OCI-LY1 (cell line): ENCODE data around the gene SNAPC4.
"Not testable (repeated sequence)": the region's sequence is repeated elsewhere in the genome, so short reads cannot be mapped to it uniquely, and the experiment has no call there.

ENCODE experiments used
- H2AFZ ChIP-seq: fragments of 200-600 bp; sonication (generic), shearing (Covaris generic); 2 replicates; pipeline ENCODE4 v1.6.0; 2014; ENCODE audit warnings: antibody characterized with exemption, mild to moderate bottlenecking, low read length
- H3F3A ChIP-seq: fragments of 200-600 bp; sonication (generic), shearing (Covaris generic); 2 replicates; pipeline ENCODE4 v1.6.0; 2014; ENCODE audit warnings: mild to moderate bottlenecking, antibody characterized with exemption, low read length, moderate library complexity; ENCODE audit not compliant: insufficient read depth
- H3K27ac ChIP-seq: fragments of 200-600 bp; sonication (generic); 2 replicates; pipeline ENCODE4 v1.5.1; 2014; ENCODE audit warnings: low read length, mixed run types, mild to moderate bottlenecking, low read depth; ENCODE audit not compliant: poor library complexity, severe bottlenecking
- H3K27me3 ChIP-seq: fragments of 200-600 bp; sonication (generic); 2 replicates; pipeline ENCODE4 v1.6.0; 2014; ENCODE audit warnings: antibody characterized with exemption, mild to moderate bottlenecking, low read length, moderate library complexity; ENCODE audit not compliant: insufficient read depth
- H3K36me3 ChIP-seq: fragments of 200-600 bp; sonication (generic); 2 replicates; pipeline ENCODE4 v1.6.1; 2014; ENCODE audit warnings: mild to moderate bottlenecking, antibody characterized with exemption, low read length, moderate library complexity, mixed read lengths; ENCODE audit not compliant: insufficient read depth
- H3K4me1 ChIP-seq: fragments of 200-600 bp; sonication (generic); 2 replicates; pipeline ENCODE4 v1.5.1; 2014; ENCODE audit warnings: mild to moderate bottlenecking, low read length, moderate library complexity; ENCODE audit not compliant: insufficient read depth, severe bottlenecking
- H3K4me2 ChIP-seq: fragments of 200-600 bp; sonication (generic), shearing (Covaris generic); 2 replicates; pipeline ENCODE4 v1.6.1; 2014; ENCODE audit warnings: low read length
- H3K4me3 ChIP-seq: fragments of 200-600 bp; sonication (generic); 2 replicates; pipeline ENCODE4 v1.5.1; 2014; ENCODE audit warnings: low read length, low read depth, mild to moderate bottlenecking, mixed read lengths; ENCODE audit not compliant: poor library complexity, severe bottlenecking
- H3K79me2 ChIP-seq: fragments of 200-600 bp; shearing (Covaris generic); 2 replicates; pipeline ENCODE4 v1.6.1; 2016; ENCODE audit warnings: mixed run types, low read length, mixed read lengths; ENCODE audit not compliant: insufficient read depth
- H3K9ac ChIP-seq: fragments of 200-600 bp; sonication (generic), shearing (Covaris generic); 2 replicates; pipeline ENCODE4 v1.6.1; 2014; ENCODE audit warnings: mild to moderate bottlenecking, low read length, mixed read lengths
- H3K9me2 ChIP-seq: fragments of 200-600 bp; sonication (generic), shearing (Covaris generic); 2 replicates; pipeline ENCODE4 v1.6.1; 2014; ENCODE audit warnings: low read depth, mild to moderate bottlenecking, low read length, mixed read lengths
- H3K9me3 ChIP-seq: fragments of 200-600 bp; shearing (Covaris generic); 2 replicates; pipeline ENCODE4 v1.6.1; 2014; ENCODE audit warnings: low read length, mixed read lengths
- H4K20me1 ChIP-seq: fragments of 200-600 bp; sonication (generic), shearing (Covaris generic); 2 replicates; pipeline ENCODE4 v1.6.0; 2016; ENCODE audit warnings: mild to moderate bottlenecking, low read length; ENCODE audit not compliant: insufficient read depth
- CTCF ChIP-seq: fragments of 200-600 bp; sonication (generic), shearing (Covaris generic); IDR thresholded peaks from 2 replicates; pipeline ENCODE4 v1.5.1; 2017; ENCODE audit warnings: mild to moderate bottlenecking, antibody characterized with exemption, low read length, moderate library complexity, mixed read lengths
- EZH2 ChIP-seq: fragments of 200-600 bp; sonication (generic), shearing (Covaris generic); IDR thresholded peaks from 2 replicates; pipeline ENCODE4 v1.8.0; 2017; ENCODE audit warnings: borderline replicate concordance, mixed run types, mild to moderate bottlenecking, antibody characterized with exemption, low read length, moderate library complexity, mixed read lengths

The SNAPC4 gene

GRCh38 chr9:136407911-136408310, 7.9 kb upstream of the SNAPC4 start:
- no peak overlapping the region for H3K27ac ChIP-seq
- peaks cover 26% of the 10 kb centered on the region for H3K79me2 ChIP-seq
- no peak overlapping the region for H3K9ac ChIP-seq
- H3K36me3 ChIP-seq: peaks cover 65% of the 10 kb centered on the region
- no peaks in the 10 kb centered on the region for H3K9me3 ChIP-seq
- H3K4me1 ChIP-seq: peaks cover 31% of the 10 kb centered on the region
- no peaks in the 10 kb centered on the region for H4K20me1 ChIP-seq
- H3K4me3 ChIP-seq: no peak overlapping the region
- TF ChIP-seq CTCF (no peak), EZH2 (no peak)
- no peaks in the 10 kb centered on the region for H3K9me2 ChIP-seq
- no peaks in the 10 kb centered on the region for H3K27me3 ChIP-seq
- H3K4me2 ChIP-seq: no peak overlapping the region
- no peak overlapping the region for H2AFZ ChIP-seq
- no peaks in the 10 kb centered on the region for H3F3A ChIP-seq

GRCh38 chr9:136407061-136407460, 7.1 kb upstream of the SNAPC4 start:
- not testable (repeated sequence) for H4K20me1 ChIP-seq, H3K9me2 ChIP-seq, H3K4me3 ChIP-seq, H3K27me3 ChIP-seq, H3K4me2 ChIP-seq, H3K9ac ChIP-seq, H3K9me3 ChIP-seq, H3K27ac ChIP-seq, H2AFZ ChIP-seq, H3F3A ChIP-seq
- H3K79me2 ChIP-seq: peaks cover 23% of the 10 kb centered on the region
- peaks cover 28% of the 10 kb centered on the region for H3K4me1 ChIP-seq
- H3K36me3 ChIP-seq: peaks cover 65% of the 10 kb centered on the region

GRCh38 chr9:136405904-136406303, 5.9 kb upstream of the SNAPC4 start:
- not testable (repeated sequence) for H3K9me2 ChIP-seq, H3K4me3 ChIP-seq, H3F3A ChIP-seq, H3K9ac ChIP-seq, H3K27ac ChIP-seq, H3K9me3 ChIP-seq, H2AFZ ChIP-seq, H4K20me1 ChIP-seq, H3K27me3 ChIP-seq, H3K4me2 ChIP-seq
- Histone ChIP-seq H3K79me2 (peaks cover 11% of the 10 kb centered on the region), H3K4me1 (peaks cover 16% of the 10 kb centered on the region), H3K36me3 (peaks cover 72% of the 10 kb centered on the region)

GRCh38 chr9:136405481-136405880, 5.5 kb upstream of the SNAPC4 start:
- peaks cover 72% of the 10 kb centered on the region for H3K36me3 ChIP-seq
- H3K4me3 ChIP-seq: no peak overlapping the region
- no peak overlapping the region for H3K27ac ChIP-seq
- no peaks in the 10 kb centered on the region for H3K9me3 ChIP-seq
- no peaks in the 10 kb centered on the region for H3F3A ChIP-seq
- no peak overlapping the region for H3K4me2 ChIP-seq
- peaks cover 19% of the 10 kb centered on the region for H3K4me1 ChIP-seq
- no peak for TF ChIP-seq CTCF
- no peak for TF ChIP-seq EZH2
- H3K9me2 ChIP-seq: no peaks in the 10 kb centered on the region
- no peaks in the 10 kb centered on the region for H3K27me3 ChIP-seq
- 0 out of 2 replicates have a peak, but pooled peaks cover 7% of the 10 kb centered on the region for H3K79me2 ChIP-seq
- no peaks in the 10 kb centered on the region for H4K20me1 ChIP-seq
- no peak overlapping the region for H2AFZ ChIP-seq
- H3K9ac ChIP-seq: no peak overlapping the region
